Mesenchymal stem cell (in vitro differentiated cells and primary cell): ENCODE data around the gene SPOCK3.

ENCODE experiments used
- DNase-seq: peaks from one replicate; pipeline ENCODE4 v3.0.0-alpha.2; 2013
- H2AFZ ChIP-seq: one replicate; pipeline ENCODE4 v1.6.1; 2013; ENCODE audit warnings: low read depth, mild to moderate bottlenecking, control low read depth, inconsistent platforms, low read length, moderate library complexity
- H2AK5ac ChIP-seq: 2 replicates; pipeline ENCODE4 v1.6.1; 2013; ENCODE audit warnings: low read length, moderate library complexity, mild to moderate bottlenecking, inconsistent platforms; ENCODE audit not compliant: severe bottlenecking
- H2BK120ac ChIP-seq: one replicate; pipeline ENCODE4 v1.6.1; 2013; ENCODE audit warnings: low read depth, mild to moderate bottlenecking, inconsistent platforms, low read length, moderate library complexity
- H2BK12ac ChIP-seq, 2 experiments: one replicate each; pipeline ENCODE4 v1.6.1; 2013; ENCODE audit warnings: inconsistent platforms in 2 of 2, low read length in 2 of 2, mild to moderate bottlenecking in 2 of 2, moderate library complexity in 2 of 2, control low read depth in 1 of 2
- H2BK15ac ChIP-seq: one replicate; pipeline ENCODE4 v1.6.1; 2013; ENCODE audit warnings: mild to moderate bottlenecking, low read depth, inconsistent platforms; ENCODE audit not compliant: poor library complexity, severe bottlenecking
- H2BK5ac ChIP-seq: 2 replicates; pipeline ENCODE4 v1.6.1; 2013; ENCODE audit warnings: low read depth, mild to moderate bottlenecking, low read length, control low read depth, inconsistent platforms; ENCODE audit not compliant: poor library complexity, severe bottlenecking
- H3K14ac ChIP-seq, 2 experiments: one replicate each; pipeline ENCODE4 v1.6.1; 2013; ENCODE audit warnings: inconsistent platforms in 2 of 2, low read length in 2 of 2, control low read depth in 1 of 2, mild to moderate bottlenecking in 1 of 2, moderate library complexity in 1 of 2
- H3K18ac ChIP-seq, 2 experiments: one replicate each; pipeline ENCODE4 v1.6.1; 2013; ENCODE audit warnings: inconsistent platforms in 2 of 2, low read length in 2 of 2, control low read depth in 1 of 2, low read depth in 1 of 2, mild to moderate bottlenecking in 1 of 2
- H3K23ac ChIP-seq, 2 experiments: one replicate each; pipeline ENCODE4 v1.6.1; 2013; ENCODE audit warnings: inconsistent platforms in 2 of 2, low read length in 2 of 2, mild to moderate bottlenecking in 2 of 2, moderate library complexity in 2 of 2, control low read depth in 1 of 2
- H3K27ac ChIP-seq: 2 replicates; pipeline ENCODE4 v1.5.1; 2013; ENCODE audit warnings: mild to moderate bottlenecking, moderate library complexity, low read length, control low read depth, inconsistent platforms; ENCODE audit not compliant: poor library complexity, severe bottlenecking
- H3K27me3 ChIP-seq, 2 experiments: 2 replicates each; pipeline versions ENCODE4 v1.6.1 to v1.7.0; 2013; ENCODE audit warnings: low read length in 2 of 2, mild to moderate bottlenecking in 2 of 2, moderate library complexity in 2 of 2, control low read depth in 1 of 2, inconsistent platforms in 1 of 2; ENCODE audit not compliant: control insufficient read depth in 1 of 2, insufficient read depth in 1 of 2
- H3K36me3 ChIP-seq, 2 experiments: 2 replicates each; pipeline versions ENCODE4 v1.6.1 to v1.7.0; 2013; ENCODE audit warnings: low read length in 2 of 2, control low read depth in 1 of 2, inconsistent platforms in 1 of 2, low read depth in 1 of 2, mild to moderate bottlenecking in 1 of 2; ENCODE audit not compliant: insufficient read depth in 2 of 2, control insufficient read depth in 1 of 2
- H3K4ac ChIP-seq, 2 experiments: one replicate each; pipeline ENCODE4 v1.6.1; 2013; ENCODE audit warnings: inconsistent platforms in 2 of 2, low read length in 2 of 2, mild to moderate bottlenecking in 2 of 2, moderate library complexity in 2 of 2, control low read depth in 1 of 2, low read depth in 1 of 2
- H3K4me1 ChIP-seq: 2 replicates; pipeline ENCODE4 v1.6.1; 2013; ENCODE audit warnings: low read depth, low read length, control low read depth; ENCODE audit not compliant: control insufficient read depth, insufficient read depth
- H3K4me2 ChIP-seq: 2 replicates; pipeline ENCODE4 v1.6.1; 2013; ENCODE audit warnings: low read length, mild to moderate bottlenecking, inconsistent platforms; ENCODE audit not compliant: poor library complexity, severe bottlenecking
- H3K4me3 ChIP-seq, 2 experiments: 2 replicates each; pipeline versions ENCODE4 v1.5.1 to v1.7.0; 2013; ENCODE audit warnings: low read length in 2 of 2, mild to moderate bottlenecking in 2 of 2, control low read depth in 1 of 2, low read depth in 1 of 2; ENCODE audit not compliant: insufficient read depth in 1 of 2
- H3K79me1 ChIP-seq: replicated peaks from 2 replicates; pipeline ENCODE4 v1.6.1; 2013; ENCODE audit warnings: mild to moderate bottlenecking, control low read depth, low read length, inconsistent platforms; ENCODE audit not compliant: poor library complexity, severe bottlenecking
- H3K9ac ChIP-seq: 2 replicates; pipeline ENCODE4 v1.7.0; 2013; ENCODE audit warnings: mild to moderate bottlenecking, low read length, moderate library complexity
- H3K9me3 ChIP-seq: 2 replicates; pipeline ENCODE4 v1.7.0; 2013; ENCODE audit warnings: mild to moderate bottlenecking, low read length; ENCODE audit not compliant: control insufficient read depth
- H4K8ac ChIP-seq: one replicate; pipeline ENCODE4 v1.6.1; 2013; ENCODE audit warnings: inconsistent platforms, mild to moderate bottlenecking, low read length, moderate library complexity
- H4K91ac ChIP-seq: one replicate; pipeline ENCODE4 v1.6.1; 2013; ENCODE audit warnings: mild to moderate bottlenecking, low read length, inconsistent platforms
- WGBS: methylation state at CpG from one replicate; pipeline ENCODE4 v1.1.7; 2013; ENCODE audit warnings: mixed read lengths; 5-methylcytosine and 5-hydroxymethylcytosine counted together

Gene SPOCK3

DNA sequence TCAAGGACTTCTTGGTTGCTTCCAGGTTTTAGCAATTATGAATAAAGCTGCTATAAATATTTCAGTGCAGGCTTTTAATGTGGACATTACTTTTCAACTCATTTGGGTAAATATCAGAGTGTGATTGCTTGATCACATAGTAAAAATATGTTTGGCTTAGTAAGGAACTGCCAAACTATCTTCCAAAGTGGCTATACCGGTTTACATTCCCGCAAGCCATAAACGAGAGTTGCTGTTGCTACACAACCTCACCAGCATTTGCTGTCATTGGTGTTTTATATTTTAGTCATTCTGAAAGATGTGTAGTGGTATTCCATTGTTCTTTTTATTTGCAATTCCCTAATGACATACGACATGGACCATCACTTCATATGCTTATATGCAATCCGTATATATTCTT lies 30.9 kb upstream of the SPOCK3 start:
- peaks cover 8% of the 10 kb centered on the region for H3K9me3 ChIP-seq
- no peak overlapping the region for H3K14ac ChIP-seq
- no peak overlapping the region for H4K8ac ChIP-seq
- no peak overlapping the region for H2AFZ ChIP-seq
- no peaks in the 10 kb centered on the region for H3K36me3 ChIP-seq
- H3K23ac ChIP-seq = no peak overlapping the region
- H3K27ac ChIP-seq = no peak overlapping the region
- H2AK5ac ChIP-seq = no peak overlapping the region
- H3K18ac ChIP-seq = no peak overlapping the region
- no peak for DNase-seq
- H3K4me1 ChIP-seq = no peaks in the 10 kb centered on the region
- H2BK120ac ChIP-seq = no peak overlapping the region
- no peak overlapping the region for H2BK5ac ChIP-seq
- H3K4me2 ChIP-seq = no peak overlapping the region
- H3K4ac ChIP-seq = no peak overlapping the region
- no peak overlapping the region for H2BK15ac ChIP-seq
- no peak overlapping the region for H3K4me3 ChIP-seq
- H2BK12ac ChIP-seq = no peak overlapping the region
- H3K9ac ChIP-seq = no peak overlapping the region
- H3K27me3 ChIP-seq = no peaks in the 10 kb centered on the region
- H3K79me1 ChIP-seq = no peaks in the 10 kb centered on the region
- no peak overlapping the region for H4K91ac ChIP-seq
- WGBS = 100% methylated on average over 3 of the region's 5 CpGs

DNA sequence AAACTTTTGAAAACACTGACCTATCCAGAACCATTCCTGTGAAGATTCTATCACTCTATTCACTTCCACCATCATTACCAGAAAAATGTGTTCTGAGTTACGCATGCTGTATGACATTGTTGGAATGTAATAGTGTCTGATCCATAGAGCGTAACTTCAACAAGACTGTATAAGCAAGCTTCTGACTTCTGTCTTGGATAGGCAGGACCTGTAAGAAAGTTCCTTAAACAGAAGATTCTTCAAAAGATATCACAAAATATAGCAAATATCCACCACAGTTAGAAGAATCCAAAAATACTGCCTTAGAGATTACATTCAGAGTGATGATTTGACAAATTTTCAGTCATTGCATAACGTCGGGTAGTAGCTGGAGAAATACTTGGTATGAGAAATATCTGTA lies 14.0 kb upstream of the SPOCK3 start:
- Histone ChIP-seq H3K27ac (no peak overlapping the region), H3K4ac (no peak overlapping the region), H3K27me3 (no peaks in the 10 kb centered on the region), H4K8ac (no peak overlapping the region), H3K4me3 (no peak overlapping the region), H2BK5ac (no peak overlapping the region), H2BK15ac (no peak overlapping the region), H3K18ac (no peak overlapping the region), H3K14ac (no peak overlapping the region), H3K79me1 (no peaks in the 10 kb centered on the region), H3K4me1 (no peaks in the 10 kb centered on the region), H2AK5ac (no peak overlapping the region), H3K4me2 (no peak overlapping the region), H2BK12ac (no peak overlapping the region), H3K36me3 (no peaks in the 10 kb centered on the region), H2AFZ (no peak overlapping the region), H3K9me3 (peaks cover 6% of the 10 kb centered on the region), H4K91ac (no peak overlapping the region), H3K9ac (no peak overlapping the region), H2BK120ac (no peak overlapping the region), H3K23ac (no peak overlapping the region)
- no CpG with 5 or more reads among the region's 4 CpGs for WGBS
- DNase-seq = no peak

DNA sequence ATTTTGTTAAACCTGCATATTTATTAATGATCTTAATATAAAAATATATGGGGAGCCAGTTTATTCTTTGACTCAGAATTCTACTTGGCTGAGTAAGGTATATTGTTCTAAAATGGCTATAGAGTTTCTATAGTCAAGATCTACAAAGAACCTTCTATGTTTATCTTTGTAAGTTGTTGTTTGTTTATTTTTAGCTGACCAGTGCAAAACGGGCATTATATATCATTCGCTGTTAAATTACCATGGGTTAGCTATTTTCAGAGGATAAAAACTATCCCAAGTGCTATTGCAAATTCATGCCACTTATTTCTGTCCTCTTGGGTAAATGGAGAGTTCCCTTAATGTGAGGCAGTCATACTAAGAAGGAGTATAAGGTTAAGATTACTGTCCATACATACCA lies 5.3 kb upstream of the SPOCK3 start:
- Histone ChIP-seq H3K4ac (no peak overlapping the region), H3K4me3 (no peak overlapping the region), H3K23ac (no peak overlapping the region), H4K8ac (no peak overlapping the region), H3K18ac (no peak overlapping the region), H3K36me3 (no peaks in the 10 kb centered on the region), H3K9ac (no peak overlapping the region), H3K14ac (no peak overlapping the region), H3K4me1 (no peaks in the 10 kb centered on the region), H2BK15ac (no peak overlapping the region), H3K27ac (no peak overlapping the region), H2BK12ac (no peak overlapping the region), H3K27me3 (peaks cover 0 to 16% of the 10 kb centered on the region in 2 experiments), H3K4me2 (no peak overlapping the region), H4K91ac (no peak overlapping the region), H2AK5ac (no peak overlapping the region), H3K79me1 (no peaks in the 10 kb centered on the region), H2AFZ (no peak overlapping the region), H2BK120ac (no peak overlapping the region), H3K9me3 (peaks cover 3% of the 10 kb centered on the region), H2BK5ac (no peak overlapping the region)
- WGBS = 60% methylated on average over 1 of the region's 2 CpGs
- DNase-seq = no peak

DNA sequence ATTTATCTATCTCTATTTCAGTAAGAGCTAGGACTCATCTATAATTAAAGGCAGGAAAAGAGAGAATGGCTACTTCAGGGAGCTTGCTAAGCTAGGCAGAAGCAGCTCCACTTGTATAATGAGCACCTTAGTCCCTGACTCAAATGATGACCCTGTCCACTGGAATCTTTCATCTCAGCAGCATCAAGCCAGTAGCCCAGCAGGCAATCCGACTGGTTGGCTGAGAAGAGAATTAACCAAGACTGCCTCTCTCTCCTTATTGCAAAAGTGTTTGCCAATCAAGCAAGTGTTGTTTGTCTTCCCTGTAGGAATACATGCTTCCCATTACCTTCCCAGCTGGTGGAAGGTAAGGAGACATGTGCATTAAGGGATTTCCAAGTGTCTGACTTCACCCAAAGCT lies 3.9 kb upstream of the SPOCK3 start:
- WGBS = 44% methylated on average over 1 of the region's 1 CpG
- Histone ChIP-seq H3K4me2 (no peak overlapping the region), H2BK120ac (no peak overlapping the region)

More for the DNA sequence above, 3.9 kb upstream of the SPOCK3 start:
- DNase-seq = no peak
- Histone ChIP-seq H2AK5ac (no peak overlapping the region), H3K18ac (no peak overlapping the region), H3K79me1 (no peaks in the 10 kb centered on the region), H3K23ac (no peak overlapping the region), H3K9ac (no peak overlapping the region), H3K4ac (no peak overlapping the region), H3K27me3 (peaks cover 0 to 30% of the 10 kb centered on the region in 2 experiments), H3K27ac (no peak overlapping the region), H4K8ac (no peak overlapping the region), H3K4me1 (peaks cover 4% of the 10 kb centered on the region), H3K14ac (no peak overlapping the region), H4K91ac (no peak overlapping the region), H3K4me3 (no peak overlapping the region), H3K9me3 (peaks cover 3% of the 10 kb centered on the region), H2AFZ (no peak overlapping the region), H3K36me3 (no peaks in the 10 kb centered on the region), H2BK12ac (no peak overlapping the region), H2BK5ac (no peak overlapping the region), H2BK15ac (no peak overlapping the region)
